Measurements from ENCODE around the gene ADAM10.

GRCh38 chr15:58752716-58753115 is 3.2 kb upstream of the ADAM10 start:
- TF ChIP-seq CTCF (IDR thresholded peaks at IDR 0.05) (no peak), ETV6 (CRISPR knock-in tag; IDR thresholded peaks at IDR 0.05) (no peak)
